GM13976 (cell line): ENCODE measurements around the gene HSF4.

ENCODE experiments used
- DNase-seq: peaks from one replicate; pipeline ENCODE4 v3.0.0; 2012; ENCODE audit warnings: low spot score
- CTCF ChIP-seq: IDR thresholded peaks from 2 replicates; pipeline ENCODE4 v1.5.1; 2012; ENCODE audit warnings: borderline replicate concordance, mild to moderate bottlenecking; ENCODE audit not compliant: insufficient read depth; ENCODE audit errors: extremely low read depth, missing control alignments, control extremely low read depth
- in situ Hi-C: fragments of 300-500 bp; cut with MboI; formaldehyde crosslinking; loops from one replicate; pipeline ENCODE4 v1.12.0; 2022; ENCODE audit warnings: low sequenced_read_pairs, mixed read lengths, inconsistent platforms; ENCODE audit not compliant: unreplicated experiment

Gene HSF4

GRCh38 chr16:67199011-67199807, 34.7 kb downstream of the HSF4 start, which contains the start of gene ELMO3:
TSS of gene ELMO3 (plus strand) at chr16:67199131. CDS start at chr16:67199327, 196 bp downstream.
- in situ Hi-C loops: no loop called here
- peak; percentile 36 for DNase-seq
- no peak for TF ChIP-seq CTCF

- in situ Hi-C loops: no loop called here
- no peak for TF ChIP-seq CTCF
- peak; percentile 22 for DNase-seq
Measured at GRCh38 chr16:67199808-67200198, 35.3 kb downstream of the HSF4 start.

- DNase-seq: no peak
- no peak for TF ChIP-seq CTCF
- in situ Hi-C loops: no loop called here
Measured at GRCh38 chr16:67200491-67200890, 35.9 kb downstream of the HSF4 start.

GRCh38 chr16:67201411-67202345, 37.1 kb downstream of the HSF4 start:
- DNase-seq: peak; percentile 27
- in situ Hi-C loops: no loop called here
- TF ChIP-seq CTCF: no peak

- in situ Hi-C loops: no loop called here
- TF ChIP-seq CTCF: no peak
- DNase-seq: peak; percentile 42
Measured at GRCh38 chr16:67202426-67202825, 37.9 kb downstream of the HSF4 start.

GRCh38 chr16:67202956-67203493, 38.5 kb downstream of the HSF4 start:
- in situ Hi-C loops: no loop called here
- peak; percentile 35 for DNase-seq
- no peak for TF ChIP-seq CTCF
